Ovary (tissue), 3 donors: ENCODE results near the gene OPCML.

Source experiments
- CTCF ChIP-seq, 3 donors: fragments of 450-650 bp in 2 of 3; fragments of 200-600 bp in 1 of 3; IDR thresholded peaks; one replicate each; pipeline versions ENCODE4 v1.5.1 to v1.8.0; 2016 to 2022; ENCODE audit warnings: antibody characterized with exemption in 3 of 3, mild to moderate bottlenecking in 1 of 3
- POLR2A ChIP-seq: fragments of 450-650 bp; IDR thresholded peaks from one replicate; pipeline ENCODE4 v1.6.1; 2017; ENCODE audit warnings: antibody characterized with exemption, mild to moderate bottlenecking, moderate library complexity
- donor health status: DM: no; HTN: no; CAD: no.

- TF ChIP-seq CTCF (IDR thresholded peaks at IDR 0.05) (no peak), POLR2A (no peak)
Measured at GRCh38 chr11:132779497-132779896, 752.8 kb downstream of the OPCML start.
